Mucosa of stomach (tissue), 1 donor: ENCODE measurements around the gene SMS.

Source experiments
- H3K27me3 ChIP-seq: one replicate; pipeline ENCODE4 v1.7.0; 2013; ENCODE audit warnings: mild to moderate bottlenecking, low read length; ENCODE audit not compliant: control insufficient read depth, insufficient read depth
- H3K36me3 ChIP-seq: one replicate; pipeline ENCODE4 v1.7.0; 2013; ENCODE audit warnings: low read length; ENCODE audit not compliant: control insufficient read depth, insufficient read depth
- H3K4me1 ChIP-seq: one replicate; pipeline ENCODE4 v1.7.0; 2013; ENCODE audit warnings: mild to moderate bottlenecking, low read length; ENCODE audit not compliant: control insufficient read depth, insufficient read depth
- H3K4me3 ChIP-seq: one replicate; pipeline ENCODE4 v1.7.0; 2013; ENCODE audit warnings: low read length
- H3K9ac ChIP-seq: one replicate; pipeline ENCODE4 v1.7.0; 2013; ENCODE audit warnings: mild to moderate bottlenecking, low read length, moderate library complexity
- H3K9me3 ChIP-seq: one replicate; pipeline ENCODE4 v1.7.0; 2013; ENCODE audit warnings: mild to moderate bottlenecking, low read length, moderate library complexity; ENCODE audit not compliant: control insufficient read depth
- donor health status: Pancreatic carcinoma.

Gene SMS

GRCh38 chrX:22032084-22032483 lies 91.6 kb downstream of the SMS start, which contains the start of gene PHEX:
Gene PHEX (plus strand): TSS chrX:22032325. CDS start chrX:22033006, 681 bp downstream.
- H3K4me3 ChIP-seq: no peak within 1 kb of the TSS
- H3K27me3 ChIP-seq: no peaks in the 10 kb centered on the region
- H3K9ac ChIP-seq: no peak within 1 kb of the TSS
- H3K9me3 ChIP-seq: no peaks in the 10 kb centered on the region
- H3K36me3 ChIP-seq: no peaks in the 10 kb centered on the region
- H3K4me1 ChIP-seq: no peaks in the 10 kb centered on the region

DNA sequence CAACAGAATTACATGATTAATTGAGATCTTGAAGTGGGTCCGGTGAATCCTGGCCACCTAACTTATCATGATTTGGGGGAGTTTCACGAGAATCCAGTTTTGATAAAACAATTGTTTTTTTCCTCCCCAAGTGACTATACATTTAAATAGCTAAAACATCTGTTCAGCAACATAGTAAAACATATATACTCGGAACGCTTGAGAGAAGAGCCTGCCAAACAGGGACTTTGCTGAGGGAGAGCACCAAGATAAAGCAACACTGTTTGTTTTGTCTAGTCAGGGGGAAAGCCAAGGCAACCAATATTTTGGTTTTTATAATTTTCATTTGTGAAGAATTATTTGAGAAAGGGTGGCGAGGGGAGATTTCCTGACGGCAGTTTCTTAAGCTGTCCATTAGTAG lies 92.0 kb downstream of the SMS start:
- Histone ChIP-seq H3K4me1 (no peaks in the 10 kb centered on the region), H3K9me3 (no peaks in the 10 kb centered on the region), H3K9ac (no peak overlapping the region), H3K36me3 (no peaks in the 10 kb centered on the region), H3K27me3 (no peaks in the 10 kb centered on the region), H3K4me3 (no peak overlapping the region)

DNA sequence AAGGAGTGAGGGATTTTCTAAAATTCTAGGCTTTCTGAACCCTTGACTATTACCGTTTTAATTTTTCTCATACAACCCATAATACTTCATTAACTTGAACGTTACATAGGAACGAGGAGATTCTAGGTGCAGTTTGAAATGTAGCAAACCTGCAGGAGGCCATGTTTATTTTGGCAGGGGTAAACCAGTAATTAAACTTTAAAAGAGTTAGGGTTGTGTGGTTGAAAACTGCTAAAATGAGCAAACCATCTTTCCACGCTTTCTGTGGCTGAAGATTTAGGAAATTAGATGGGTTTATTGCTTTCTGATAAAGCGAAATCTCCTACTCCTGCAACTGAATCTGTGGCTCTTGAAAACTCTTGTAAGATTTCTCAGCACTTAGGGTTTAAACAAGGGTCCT lies 93.3 kb downstream of the SMS start:
- Histone ChIP-seq H3K9ac (no peak overlapping the region), H3K9me3 (no peaks in the 10 kb centered on the region), H3K4me1 (no peaks in the 10 kb centered on the region), H3K27me3 (no peaks in the 10 kb centered on the region), H3K36me3 (no peaks in the 10 kb centered on the region), H3K4me3 (no peak overlapping the region)

DNA sequence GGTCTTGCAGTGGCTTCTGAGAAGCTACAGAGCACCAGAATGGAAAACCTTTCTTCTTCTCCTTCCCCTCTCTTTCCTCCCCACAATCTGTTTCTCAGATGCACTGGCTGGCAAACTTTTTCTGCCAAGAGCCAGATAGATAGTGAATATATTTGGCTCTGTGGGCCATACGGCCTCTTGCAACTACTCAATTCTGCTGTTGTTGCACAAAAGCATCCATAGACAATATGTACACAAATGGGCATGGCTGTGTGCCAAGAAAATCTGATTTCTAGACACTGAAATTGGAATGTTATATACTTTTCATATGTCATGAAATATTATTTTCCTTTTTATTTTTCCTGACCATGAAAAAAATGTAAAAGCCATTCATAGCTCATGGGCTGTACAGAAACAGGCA lies 94.7 kb downstream of the SMS start:
- no peaks in the 10 kb centered on the region for H3K27me3 ChIP-seq
- no peaks in the 10 kb centered on the region for H3K9me3 ChIP-seq
- no peak overlapping the region for H3K4me3 ChIP-seq
- H3K9ac ChIP-seq: no peak overlapping the region
- no peaks in the 10 kb centered on the region for H3K36me3 ChIP-seq
- H3K4me1 ChIP-seq: no peaks in the 10 kb centered on the region

DNA sequence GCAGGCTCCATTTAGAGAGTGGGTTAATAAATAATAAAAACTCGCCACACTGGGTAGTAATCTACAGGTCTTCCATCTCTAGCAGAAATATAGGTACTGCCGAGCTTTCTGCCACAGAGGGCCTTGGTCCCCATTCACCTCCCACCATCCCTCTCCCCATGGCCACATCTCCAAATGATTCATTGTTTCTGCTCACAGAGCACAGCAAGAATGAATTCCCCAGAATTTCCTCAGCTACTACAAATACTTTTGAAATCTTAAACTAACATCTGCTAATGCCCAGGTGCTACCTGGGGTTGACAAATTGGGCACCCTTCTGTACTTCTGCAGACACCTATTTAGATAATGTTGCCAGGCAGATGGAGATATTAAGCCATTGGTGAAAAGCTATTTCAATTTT lies 96.7 kb downstream of the SMS start:
- H3K9ac ChIP-seq: no peak overlapping the region
- no peaks in the 10 kb centered on the region for H3K4me1 ChIP-seq
- no peaks in the 10 kb centered on the region for H3K9me3 ChIP-seq
- H3K36me3 ChIP-seq: no peaks in the 10 kb centered on the region
- H3K4me3 ChIP-seq: no peak overlapping the region
- no peaks in the 10 kb centered on the region for H3K27me3 ChIP-seq

DNA sequence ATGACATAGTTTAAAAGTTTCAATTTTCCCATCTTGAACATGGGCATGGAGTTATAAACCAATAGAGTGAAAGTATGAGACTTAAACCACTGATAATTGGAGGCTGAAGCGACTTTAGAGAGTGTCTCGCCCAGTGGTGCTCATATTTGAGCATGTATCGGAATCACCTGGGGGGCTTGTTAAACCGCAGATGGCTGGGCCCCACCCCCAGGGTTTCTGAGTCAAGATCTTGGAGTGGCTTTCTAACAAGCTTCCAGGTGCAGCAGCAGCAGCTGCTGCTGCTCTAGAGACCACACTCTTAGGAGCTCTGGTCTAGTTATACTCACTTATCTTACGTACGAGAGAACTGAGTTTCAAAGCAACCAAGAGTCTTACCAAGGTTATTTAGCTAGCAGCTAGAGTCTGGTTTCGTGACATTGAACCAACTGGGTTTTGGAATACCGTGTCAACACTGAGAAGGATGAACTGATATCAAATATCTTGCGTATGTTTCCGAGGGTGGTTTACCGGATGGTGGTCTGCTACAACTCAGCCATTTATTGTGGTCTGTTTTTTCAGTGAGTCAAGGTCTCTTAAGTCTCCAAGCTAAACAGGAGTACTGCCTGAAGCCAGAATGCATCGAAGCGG lies 97.5 kb downstream of the SMS start:
- no peaks in the 10 kb centered on the region for H3K9me3 ChIP-seq
- H3K27me3 ChIP-seq: no peaks in the 10 kb centered on the region
- no peaks in the 10 kb centered on the region for H3K36me3 ChIP-seq
- H3K4me1 ChIP-seq: no peaks in the 10 kb centered on the region
- H3K9ac ChIP-seq: no peak overlapping the region
- H3K4me3 ChIP-seq: no peak overlapping the region

DNA sequence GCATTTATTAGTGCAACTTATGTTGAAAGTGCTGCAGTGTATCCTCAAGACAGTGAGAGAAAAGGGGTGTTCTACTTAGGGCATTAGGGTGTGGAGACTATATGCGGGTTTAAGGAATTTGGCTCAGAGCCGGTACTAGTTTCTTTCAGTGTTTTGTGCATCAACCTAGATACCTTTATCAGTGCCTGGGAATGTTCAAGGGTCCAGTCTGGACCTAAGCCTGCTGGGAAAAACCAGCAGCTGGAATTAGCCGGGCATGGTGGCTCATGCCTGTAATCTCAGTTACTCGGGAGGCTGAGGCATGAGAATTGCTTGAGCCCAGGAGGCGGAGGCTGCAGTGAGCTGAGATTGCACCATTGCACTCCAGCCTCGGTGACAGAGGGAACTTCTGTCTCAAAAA lies 99.0 kb downstream of the SMS start:
- H3K36me3 ChIP-seq: no peaks in the 10 kb centered on the region
- no peaks in the 10 kb centered on the region for H3K4me1 ChIP-seq
- no peak overlapping the region for H3K4me3 ChIP-seq
- H3K27me3 ChIP-seq: no peaks in the 10 kb centered on the region
- no peak overlapping the region for H3K9ac ChIP-seq
- H3K9me3 ChIP-seq: no peaks in the 10 kb centered on the region

GRCh38 chrX:22040184-22040583 lies 99.7 kb downstream of the SMS start:
- H3K4me1 ChIP-seq: no peaks in the 10 kb centered on the region
- H3K9me3 ChIP-seq: no peaks in the 10 kb centered on the region
- no peak overlapping the region for H3K9ac ChIP-seq
- no peaks in the 10 kb centered on the region for H3K27me3 ChIP-seq
- no peak overlapping the region for H3K4me3 ChIP-seq
- no peaks in the 10 kb centered on the region for H3K36me3 ChIP-seq

GRCh38 chrX:22041907-22042530 lies 101.5 kb downstream of the SMS start:
- no peaks in the 10 kb centered on the region for H3K27me3 ChIP-seq
- no peak overlapping the region for H3K4me3 ChIP-seq
- H3K9ac ChIP-seq: no peak overlapping the region
- no peaks in the 10 kb centered on the region for H3K36me3 ChIP-seq
- H3K4me1 ChIP-seq: no peaks in the 10 kb centered on the region
- H3K9me3 ChIP-seq: no peaks in the 10 kb centered on the region

- Histone ChIP-seq H3K4me3 (no peak overlapping the region), H3K9me3 (no peaks in the 10 kb centered on the region), H3K36me3 (no peaks in the 10 kb centered on the region), H3K4me1 (no peaks in the 10 kb centered on the region), H3K27me3 (no peaks in the 10 kb centered on the region), H3K9ac (no peak overlapping the region)
Observed at GRCh38 chrX:22043872-22044271, 103.4 kb downstream of the SMS start.
